Measurements from ENCODE around the gene BEND6. TPM values are rescaled to one million over a fixed set of nuclear protein-coding genes. Genes with fewer than 3 reads are reported as not detected.

BEND6 gene
- total RNA-seq, 1 experiment from 2014 or later = 0.58 TPM

GRCh38 chr6:56965126-56965525 is 10.2 kb downstream of the BEND6 start:
- intact Hi-C loops (cut with micrococcal nuclease) = no loop called here
- BruUV-seq (replicated peaks) = no TSS peak
- Histone ChIP-seq H3K4me3 (ENCODE audit: low read length) (no peak overlapping the region), H3K36me3 (ENCODE audit: low read depth, low read length) (no peaks in the 10 kb centered on the region), H3K9ac (ENCODE audit: low read length) (no peak overlapping the region), H3K9me2 (replicated peaks; ENCODE audit: low read length) (no peaks in the 10 kb centered on the region), H3K4me1 (ENCODE audit: insufficient read depth, low read length) (peaks cover 11% of the 10 kb centered on the region), H3F3A (ENCODE audit: low read length, unreplicated experiment) (no peaks in the 10 kb centered on the region), H3K27ac (ENCODE audit: low read length) (no peak overlapping the region), H4K20me1 (ENCODE audit: low read length) (no peaks in the 10 kb centered on the region), H3K4me2 (ENCODE audit: low read length) (no peak overlapping the region), H3K79me2 (ENCODE audit: low read length) (no peaks in the 10 kb centered on the region), H3K9me3 (ENCODE audit: low read length) (no peaks in the 10 kb centered on the region), H2AFZ (ENCODE audit: low read length) (no peak overlapping the region), H3K27me3 (ENCODE audit: low read length) (no peaks in the 10 kb centered on the region)
- ChIA-PET CTCF (no interaction called here), POLR2A (ENCODE audit: unreplicated experiment) (no interaction called here)
- DNase-seq = no peak
- TF ChIP-seq EZH2 (IDR thresholded peaks at IDR 0.05; ENCODE audit: low read length, unreplicated experiment) = no peak
- no peak for TF ChIP-seq CTCF (conservative IDR thresholded peaks at IDR 0.05; ENCODE audit: low read depth, low read length)
- TF ChIP-seq EZH2phosphoT487 (IDR thresholded peaks at IDR 0.05; ENCODE audit: borderline replicate concordance, low read length) = no peak
- ATAC-seq = no peak

DNA sequence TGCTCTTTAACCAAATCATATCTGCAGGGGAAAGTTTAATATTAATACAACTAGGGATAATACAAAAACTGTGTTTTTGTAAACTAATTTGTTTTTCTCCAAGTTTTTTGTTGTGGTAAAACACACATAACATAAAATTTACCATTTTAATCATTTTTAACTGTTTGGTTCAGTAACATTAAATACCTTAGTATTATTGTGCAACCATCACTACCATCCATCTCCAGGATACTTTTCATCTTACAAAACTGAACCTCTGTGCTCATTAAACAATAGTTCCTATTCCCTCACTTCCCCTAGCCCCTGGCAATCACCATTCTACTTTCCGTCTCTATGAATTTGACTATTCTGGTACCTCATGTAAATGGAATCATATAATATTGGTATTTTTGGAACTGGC is 15.9 kb downstream of the BEND6 start:
- no peak overlapping the region for H3K4me3 ChIP-seq (ENCODE audit: low read length)
- DNase-seq (no peak), ATAC-seq (no peak)
- H3K9ac ChIP-seq (ENCODE audit: low read length) = no peak overlapping the region
- no peaks in the 10 kb centered on the region for H3K79me2 ChIP-seq (ENCODE audit: low read length)
- no peaks in the 10 kb centered on the region for H3K36me3 ChIP-seq (ENCODE audit: low read depth, low read length)
- H3K9me2 ChIP-seq (replicated peaks; ENCODE audit: low read length) = no peaks in the 10 kb centered on the region
- intact Hi-C loops (cut with micrococcal nuclease) = no loop called here
- ChIA-PET CTCF (no interaction called here), POLR2A (ENCODE audit: unreplicated experiment) (no interaction called here)
- no peak overlapping the region for H3K27ac ChIP-seq (ENCODE audit: low read length)
- H3F3A ChIP-seq (ENCODE audit: low read length, unreplicated experiment) = no peaks in the 10 kb centered on the region
- no peaks in the 10 kb centered on the region for H3K27me3 ChIP-seq (ENCODE audit: low read length)
- BruUV-seq (replicated peaks) = no TSS peak
- TF ChIP-seq EZH2 (IDR thresholded peaks at IDR 0.05; ENCODE audit: low read length, unreplicated experiment) = no peak
- TF ChIP-seq EZH2phosphoT487 (IDR thresholded peaks at IDR 0.05; ENCODE audit: borderline replicate concordance, low read length) = no peak
- no peak for TF ChIP-seq CTCF (conservative IDR thresholded peaks at IDR 0.05; ENCODE audit: low read depth, low read length)
- H4K20me1 ChIP-seq (ENCODE audit: low read length) = no peaks in the 10 kb centered on the region
- no peaks in the 10 kb centered on the region for H3K4me1 ChIP-seq (ENCODE audit: insufficient read depth, low read length)
- H3K9me3 ChIP-seq (ENCODE audit: low read length) = no peaks in the 10 kb centered on the region
- no peak overlapping the region for H2AFZ ChIP-seq (ENCODE audit: low read length)
- H3K4me2 ChIP-seq (ENCODE audit: low read length) = no peak overlapping the region

DNA sequence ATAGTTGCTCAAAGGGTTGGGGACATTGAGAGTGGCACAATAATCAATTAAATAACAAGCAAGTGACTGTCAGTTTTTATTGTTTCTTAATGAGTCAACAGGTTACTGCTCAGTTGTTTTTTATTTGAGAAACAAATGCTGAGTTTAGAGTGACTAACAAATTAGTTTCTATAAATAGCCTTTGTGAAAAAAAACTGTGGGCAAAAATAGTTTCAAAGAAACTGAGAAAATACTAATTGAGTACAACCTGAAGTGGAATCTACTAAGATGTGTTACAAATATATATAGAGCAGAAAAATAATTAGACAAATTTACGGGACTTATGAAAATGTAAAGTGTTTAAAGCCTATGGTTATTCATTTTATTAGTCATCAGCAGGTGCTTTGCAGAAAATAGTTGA is 22.3 kb downstream of the BEND6 start:
- no peak for ATAC-seq

More for the DNA sequence above, 22.3 kb downstream of the BEND6 start:
- no peaks in the 10 kb centered on the region for H3K27me3 ChIP-seq (ENCODE audit: low read length)
- intact Hi-C loops (cut with micrococcal nuclease) = no loop called here
- TF ChIP-seq CTCF (conservative IDR thresholded peaks at IDR 0.05; ENCODE audit: low read depth, low read length) (no peak), EZH2 (IDR thresholded peaks at IDR 0.05; ENCODE audit: low read length, unreplicated experiment) (no peak), EZH2phosphoT487 (IDR thresholded peaks at IDR 0.05; ENCODE audit: borderline replicate concordance, low read length) (no peak)
- H2AFZ ChIP-seq (ENCODE audit: low read length) = no peak overlapping the region
- no peak overlapping the region for H3K4me2 ChIP-seq (ENCODE audit: low read length)
- no peak for DNase-seq
- BruUV-seq (replicated peaks) = no TSS peak
- H3K9ac ChIP-seq (ENCODE audit: low read length) = no peak overlapping the region
- ChIA-PET POLR2A (ENCODE audit: unreplicated experiment) (no interaction called here), CTCF (no interaction called here)
- no peaks in the 10 kb centered on the region for H3F3A ChIP-seq (ENCODE audit: low read length, unreplicated experiment)
- H3K9me2 ChIP-seq (replicated peaks; ENCODE audit: low read length) = no peaks in the 10 kb centered on the region
- no peaks in the 10 kb centered on the region for H4K20me1 ChIP-seq (ENCODE audit: low read length)
- peaks cover 9% of the 10 kb centered on the region; the same call in 1 of the 2 replicates for H3K9me3 ChIP-seq (ENCODE audit: low read length)
- no peak overlapping the region for H3K4me3 ChIP-seq (ENCODE audit: low read length)
- H3K79me2 ChIP-seq (ENCODE audit: low read length) = no peaks in the 10 kb centered on the region
- H3K27ac ChIP-seq (ENCODE audit: low read length) = no peak overlapping the region
- no peaks in the 10 kb centered on the region for H3K4me1 ChIP-seq (ENCODE audit: insufficient read depth, low read length)
- H3K36me3 ChIP-seq (ENCODE audit: low read depth, low read length) = 0 out of 2 replicates have a peak, but pooled peaks cover 2% of the 10 kb centered on the region
